Cardiac fibroblast (primary cell): ENCODE data around the gene ADAM12.
A peak's percentile ranks its signal among the peaks of the same experiment; 100 is the strongest.

Source experiments
- DNase-seq, 2 donors: peaks; one replicate each; pipeline versions ENCODE4 v3.0.0 to v3.0.0-alpha.2; 2010; ENCODE audit warnings: low read depth in 2 of 2
- H3K4me3 ChIP-seq, 2 donors: replicated peaks in 1 of 2; 1 replicate in 1 of 2; 2 replicates in 1 of 2; pipeline ENCODE4 v1.5.1; 2011; ENCODE audit warnings: low read depth in 2 of 2, low read length in 2 of 2, mild to moderate bottlenecking in 2 of 2, moderate library complexity in 1 of 2
- TF ChIP-seq, protein P1 (sequence below): IDR thresholded peaks from one replicate; pipeline ENCODE4 v1.5.1; 2011; ENCODE audit warnings: low read depth, mild to moderate bottlenecking, low read length, inconsistent platforms

The ADAM12 gene

DNA sequence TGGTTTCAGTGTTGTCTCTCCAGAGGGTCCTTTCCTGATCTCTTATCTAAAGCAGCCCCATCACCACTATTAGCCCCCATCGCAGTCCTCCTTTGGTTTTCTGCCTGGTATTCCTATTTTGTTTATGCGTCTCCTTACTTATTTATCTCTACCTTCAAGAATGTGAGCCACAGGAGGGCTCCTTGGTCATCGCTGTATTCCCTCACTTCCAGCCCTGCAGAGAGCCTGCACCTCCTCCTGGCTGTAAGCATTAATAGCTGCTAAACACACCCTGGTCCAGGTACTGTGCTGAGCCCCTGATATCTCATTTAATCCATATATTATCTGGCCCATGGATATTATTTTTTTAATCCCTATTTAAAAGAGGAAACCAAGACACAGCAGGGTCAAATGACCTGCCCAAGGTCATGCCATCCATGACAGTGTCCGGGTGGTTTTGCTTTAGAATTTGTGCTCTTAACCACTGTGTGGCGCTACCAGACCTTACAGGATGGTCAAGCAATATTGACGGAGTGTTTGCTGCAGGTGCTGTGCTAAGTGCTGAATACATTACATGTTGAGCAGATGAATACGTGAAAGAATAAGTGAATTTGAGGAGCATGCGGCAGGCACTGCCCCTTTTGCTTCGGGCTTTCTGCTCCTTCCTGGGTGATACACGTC, 227.2 kb downstream of the ADAM12 start:
- no peak overlapping the region for H3K4me3 ChIP-seq
- TF ChIP-seq, protein P1, sequence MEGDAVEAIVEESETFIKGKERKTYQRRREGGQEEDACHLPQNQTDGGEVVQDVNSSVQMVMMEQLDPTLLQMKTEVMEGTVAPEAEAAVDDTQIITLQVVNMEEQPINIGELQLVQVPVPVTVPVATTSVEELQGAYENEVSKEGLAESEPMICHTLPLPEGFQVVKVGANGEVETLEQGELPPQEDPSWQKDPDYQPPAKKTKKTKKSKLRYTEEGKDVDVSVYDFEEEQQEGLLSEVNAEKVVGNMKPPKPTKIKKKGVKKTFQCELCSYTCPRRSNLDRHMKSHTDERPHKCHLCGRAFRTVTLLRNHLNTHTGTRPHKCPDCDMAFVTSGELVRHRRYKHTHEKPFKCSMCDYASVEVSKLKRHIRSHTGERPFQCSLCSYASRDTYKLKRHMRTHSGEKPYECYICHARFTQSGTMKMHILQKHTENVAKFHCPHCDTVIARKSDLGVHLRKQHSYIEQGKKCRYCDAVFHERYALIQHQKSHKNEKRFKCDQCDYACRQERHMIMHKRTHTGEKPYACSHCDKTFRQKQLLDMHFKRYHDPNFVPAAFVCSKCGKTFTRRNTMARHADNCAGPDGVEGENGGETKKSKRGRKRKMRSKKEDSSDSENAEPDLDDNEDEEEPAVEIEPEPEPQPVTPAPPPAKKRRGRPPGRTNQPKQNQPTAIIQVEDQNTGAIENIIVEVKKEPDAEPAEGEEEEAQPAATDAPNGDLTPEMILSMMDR, result peak; percentile 24
- peak; percentile 57 to 58 for DNase-seq

DNA sequence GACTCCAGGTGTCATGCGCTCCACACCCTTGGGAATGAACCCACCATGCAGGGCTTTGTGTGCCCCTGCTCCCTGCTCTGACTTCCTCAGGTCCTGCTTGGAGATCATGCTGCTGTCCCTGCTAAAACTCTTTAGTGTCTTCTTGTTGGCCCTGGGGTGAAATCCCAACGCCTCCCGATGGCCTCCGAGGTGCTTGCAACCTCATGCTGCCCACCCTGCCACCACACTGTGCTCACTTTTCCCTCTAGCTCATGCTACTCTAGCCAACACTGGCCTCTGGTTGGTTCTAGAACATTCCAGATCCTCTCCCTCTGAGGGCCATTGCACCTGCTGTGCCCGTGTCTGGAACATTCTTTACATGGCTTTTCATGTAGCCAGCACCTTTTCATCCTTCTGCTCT, 227.7 kb downstream of the ADAM12 start:
- H3K4me3 ChIP-seq, result no peak overlapping the region
- no peak for DNase-seq
- TF ChIP-seq, protein P1, result no peak

DNA sequence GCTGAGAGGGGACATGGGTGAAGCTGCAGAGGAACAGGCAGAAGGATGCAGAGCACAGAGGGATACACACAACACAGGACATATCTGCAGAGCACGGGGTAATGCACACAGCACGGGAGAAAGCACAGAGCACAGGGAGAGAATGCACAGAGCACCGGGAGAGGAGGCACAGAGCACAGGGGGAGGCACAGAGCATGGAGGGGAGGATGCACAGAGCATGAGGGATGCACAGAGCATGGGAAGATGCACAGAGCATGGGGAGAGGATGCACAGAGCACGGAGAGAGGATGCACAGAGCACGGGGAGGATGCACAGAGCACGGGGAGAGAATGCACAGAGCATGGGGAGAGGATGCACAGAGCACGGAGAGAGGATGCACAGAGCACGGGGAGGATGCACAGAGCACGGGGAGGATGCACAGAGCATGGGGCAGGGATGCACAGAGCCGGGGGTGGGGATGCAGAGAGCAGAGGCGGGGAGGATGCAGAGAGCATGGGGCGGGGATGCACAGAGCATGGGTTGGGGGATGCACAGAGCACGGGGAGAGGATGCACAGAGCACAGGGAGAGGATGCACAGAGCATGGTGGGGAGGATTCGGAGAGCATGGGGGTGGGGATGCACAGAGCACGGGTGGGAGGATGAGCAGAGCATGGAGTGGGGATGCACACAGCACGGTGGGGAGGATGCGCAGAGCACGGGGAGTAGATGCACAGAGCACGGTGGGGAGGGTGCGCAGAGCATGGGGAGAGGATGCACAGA, 230.0 kb downstream of the ADAM12 start:
- DNase-seq, result no peak
- TF ChIP-seq, protein P1, result no peak
- no peak overlapping the region for H3K4me3 ChIP-seq

DNA sequence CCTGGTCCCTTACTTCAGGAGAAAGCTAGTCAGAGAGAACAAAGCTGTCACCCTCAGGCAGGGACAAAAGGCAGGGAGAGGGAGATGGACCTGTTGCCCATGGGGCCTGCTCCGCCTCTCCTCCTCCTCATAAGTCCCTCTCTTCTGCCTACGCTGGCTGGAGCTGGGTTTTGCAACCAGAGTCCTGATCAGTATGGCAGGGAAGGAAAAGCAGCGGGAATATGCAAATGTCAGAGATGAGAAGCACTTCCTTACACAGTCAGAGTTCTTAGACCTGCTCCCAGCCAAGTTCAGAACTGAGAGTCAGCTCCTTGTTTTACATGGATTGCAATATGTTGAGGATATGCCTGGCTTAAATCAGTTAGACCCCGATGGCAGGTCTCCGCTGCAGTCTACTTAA, 231.1 kb downstream of the ADAM12 start:
- TF ChIP-seq, protein P1, result no peak
- no peak for DNase-seq

DNA sequence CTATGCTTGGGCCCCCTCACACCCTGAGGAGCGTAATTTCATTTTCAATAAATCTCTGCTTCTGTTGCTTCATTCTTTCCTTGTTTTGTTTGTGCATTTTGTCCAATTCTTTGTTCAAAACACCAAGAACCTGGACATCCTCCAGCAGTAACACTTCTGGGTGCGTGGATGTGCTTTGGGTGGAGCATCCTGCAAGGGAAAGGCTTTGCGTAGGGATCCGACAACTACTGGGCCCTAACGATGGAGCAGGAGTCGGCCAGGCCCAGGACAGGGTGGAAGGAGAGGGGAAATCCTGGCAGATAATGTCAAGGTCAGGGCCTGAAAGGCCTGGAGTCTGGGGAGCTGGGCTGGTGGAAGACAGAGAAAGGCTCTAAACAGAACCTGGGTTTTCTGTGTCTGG, 231.8 kb downstream of the ADAM12 start:
- TF ChIP-seq, protein P1, result no peak
- no peak overlapping the region for H3K4me3 ChIP-seq
- DNase-seq, result no peak

More for the DNA sequence above, 231.1 kb downstream of the ADAM12 start:
- H3K4me3 ChIP-seq, result no peak overlapping the region

DNA sequence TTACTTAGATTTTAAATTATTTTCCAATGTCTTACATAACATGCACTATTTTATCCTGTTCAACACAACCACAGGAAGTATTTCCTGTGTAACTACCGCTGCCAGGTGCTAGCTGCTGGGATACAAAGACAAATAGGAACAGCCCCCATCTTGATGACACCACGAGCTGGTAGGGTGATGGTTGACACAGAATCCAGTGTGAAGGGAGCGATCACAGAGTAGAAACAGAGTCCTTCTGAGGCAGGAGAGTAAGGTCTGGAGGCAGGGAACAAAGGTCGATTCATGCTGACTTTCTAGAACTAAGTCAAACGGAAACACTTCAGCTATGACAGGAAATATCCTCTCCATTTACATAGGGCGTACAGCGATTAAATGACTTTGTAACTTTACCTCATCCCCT, 232.3 kb downstream of the ADAM12 start:
- no peak overlapping the region for H3K4me3 ChIP-seq
- no peak for DNase-seq
- TF ChIP-seq, protein P1, result no peak
